Skeletal muscle satellite cell (primary cell): ENCODE measurements around the gene PDLIM1.
"Not testable (repeated sequence)": the region's sequence is repeated elsewhere in the genome, so short reads cannot be mapped to it uniquely, and the experiment has no call there.

Experiments
- H3K27me3 ChIP-seq: 2 replicates; pipeline ENCODE4 v1.7.0; 2013; ENCODE audit warnings: low read length; ENCODE audit not compliant: control insufficient read depth, insufficient read depth
- H3K36me3 ChIP-seq: 2 replicates; pipeline ENCODE4 v1.7.0; 2013; ENCODE audit warnings: mild to moderate bottlenecking, control low read depth, low read length; ENCODE audit not compliant: insufficient read depth
- H3K4me1 ChIP-seq: 2 replicates; pipeline ENCODE4 v1.7.0; 2013; ENCODE audit warnings: low read length; ENCODE audit not compliant: control insufficient read depth, insufficient read depth
- H3K4me2 ChIP-seq: 2 replicates; pipeline ENCODE4 v1.7.0; 2013; ENCODE audit warnings: mild to moderate bottlenecking, low read length
- H3K4me3 ChIP-seq: 2 replicates; pipeline ENCODE4 v1.7.0; 2013; ENCODE audit warnings: low read length
- H3K9ac ChIP-seq: 2 replicates; pipeline ENCODE4 v1.7.0; 2013; ENCODE audit warnings: mild to moderate bottlenecking, low read depth, low read length, moderate library complexity
- H3K9me3 ChIP-seq: replicated peaks from 2 replicates; pipeline ENCODE4 v1.7.0; 2013; ENCODE audit warnings: mild to moderate bottlenecking, control low read depth, low read length

Gene PDLIM1

GRCh38 chr10:95234951-95235350 is 55.9 kb downstream of the PDLIM1 start:
- no peaks in the 10 kb centered on the region for H3K36me3 ChIP-seq
- peak overlapping the region; percentile 3 for H3K4me2 ChIP-seq
- H3K4me1 ChIP-seq, result peaks cover 44% of the 10 kb centered on the region
- no peaks in the 10 kb centered on the region for H3K27me3 ChIP-seq
- no peak overlapping the region for H3K9ac ChIP-seq
- H3K4me3 ChIP-seq, result no peak overlapping the region
- peaks cover 4% of the 10 kb centered on the region for H3K9me3 ChIP-seq

GRCh38 chr10:95233377-95234034 is 57.3 kb downstream of the PDLIM1 start:
- peaks cover 5% of the 10 kb centered on the region for H3K9me3 ChIP-seq
- peaks cover 56% of the 10 kb centered on the region for H3K4me1 ChIP-seq
- H3K4me3 ChIP-seq, result no peak overlapping the region
- H3K36me3 ChIP-seq, result no peaks in the 10 kb centered on the region
- no peak overlapping the region for H3K9ac ChIP-seq
- H3K27me3 ChIP-seq, result no peaks in the 10 kb centered on the region
- H3K4me2 ChIP-seq, result no peak overlapping the region

- not testable (repeated sequence) for H3K27me3 ChIP-seq, H3K9me3 ChIP-seq, H3K4me3 ChIP-seq, H3K36me3 ChIP-seq, H3K9ac ChIP-seq
- Histone ChIP-seq H3K4me2 (peak overlapping the region; percentile 46), H3K4me1 (peaks cover 41% of the 10 kb centered on the region)
These were observed 59.9 kb downstream of the PDLIM1 start for GRCh38 chr10:95230677-95231586.

GRCh38 chr10:95229724-95230627 is 60.8 kb downstream of the PDLIM1 start:
- Histone ChIP-seq H3K4me2 (peak overlapping the region; percentile 70), H3K27me3 (no peaks in the 10 kb centered on the region), H3K9ac (peak overlapping the region; percentile 52), H3K4me1 (peaks cover 31% of the 10 kb centered on the region), H3K9me3 (peaks cover 5% of the 10 kb centered on the region), H3K36me3 (no peaks in the 10 kb centered on the region), H3K4me3 (no peak overlapping the region)

- Histone ChIP-seq H3K4me1 (peaks cover 29% of the 10 kb centered on the region), H3K4me2 (peak overlapping the region; percentile 70), H3K9ac (peak overlapping the region; percentile 52)
- H3K4me3 ChIP-seq, H3K36me3 ChIP-seq, H3K27me3 ChIP-seq, H3K9me3 ChIP-seq: not testable (repeated sequence)
These were observed 61.7 kb downstream of the PDLIM1 start for GRCh38 chr10:95228934-95229723.

GRCh38 chr10:95225136-95225535 is 65.7 kb downstream of the PDLIM1 start:
- Histone ChIP-seq H3K9me3 (peaks cover 3% of the 10 kb centered on the region), H3K4me2 (no peak overlapping the region), H3K9ac (no peak overlapping the region), H3K4me3 (no peak overlapping the region), H3K27me3 (no peaks in the 10 kb centered on the region), H3K36me3 (no peaks in the 10 kb centered on the region), H3K4me1 (peaks cover 36% of the 10 kb centered on the region)

GRCh38 chr10:95221124-95221523 is 69.7 kb downstream of the PDLIM1 start:
- no peak overlapping the region for H3K4me3 ChIP-seq
- H3K36me3 ChIP-seq, result no peaks in the 10 kb centered on the region
- no peaks in the 10 kb centered on the region for H3K27me3 ChIP-seq
- no peak overlapping the region for H3K4me2 ChIP-seq
- H3K4me1 ChIP-seq, result peaks cover 41% of the 10 kb centered on the region
- no peak overlapping the region for H3K9ac ChIP-seq
- peaks cover 3% of the 10 kb centered on the region for H3K9me3 ChIP-seq

GRCh38 chr10:95220539-95220938 is 70.3 kb downstream of the PDLIM1 start:
- H3K36me3 ChIP-seq, result no peaks in the 10 kb centered on the region
- no peak overlapping the region for H3K4me2 ChIP-seq
- H3K4me1 ChIP-seq, result peaks cover 41% of the 10 kb centered on the region
- peaks cover 3% of the 10 kb centered on the region for H3K9me3 ChIP-seq
- H3K27me3 ChIP-seq, result no peaks in the 10 kb centered on the region
- H3K9ac ChIP-seq, result no peak overlapping the region
- no peak overlapping the region for H3K4me3 ChIP-seq

GRCh38 chr10:95217476-95217875 is 73.3 kb downstream of the PDLIM1 start:
- Histone ChIP-seq H3K4me3 (no peak overlapping the region), H3K36me3 (no peaks in the 10 kb centered on the region), H3K9me3 (peaks cover 3% of the 10 kb centered on the region), H3K4me1 (peaks cover 56% of the 10 kb centered on the region), H3K9ac (no peak overlapping the region), H3K4me2 (peak overlapping the region; percentile 47), H3K27me3 (no peaks in the 10 kb centered on the region)

- Histone ChIP-seq H3K4me3 (no peak overlapping the region), H3K9me3 (peaks cover 3% of the 10 kb centered on the region), H3K4me2 (peak overlapping the region; percentile 8), H3K9ac (no peak overlapping the region), H3K36me3 (no peaks in the 10 kb centered on the region), H3K27me3 (no peaks in the 10 kb centered on the region), H3K4me1 (peaks cover 50% of the 10 kb centered on the region)
These were observed 76.0 kb downstream of the PDLIM1 start for GRCh38 chr10:95214793-95215192.
